IMR-90 (cell line): ENCODE data around the gene ADGRG3. TPM values are rescaled to one million over a fixed set of nuclear protein-coding genes. Genes with fewer than 3 reads are reported as not detected.

Experiments
- ATAC-seq: fragments of 200-7000 bp; cut with Tn5 transposase; 2 replicates; pipeline ENCODE4 v1.9.1; 2020; ENCODE audit warnings: low read depth, mild to moderate bottlenecking, moderate library complexity
- BruUV-seq: library from RNA; stranded (reverse); fragments of 400-500 nt; replicated peaks from 2 replicates; lab custom pipeline; 2021; lab: Mats Ljungman, UMichigan
- CTCF ChIA-PET: fragments of 300-600 bp; formaldehyde crosslinking; extraction: SDS; loops from one replicate; lab custom pipeline; 2021; ENCODE audit warnings: antibody characterized with exemption; lab: Yijun Ruan, JAX
- POLR2A ChIA-PET: fragments of 300-600 bp; sonication (Branson Sonifier 250); formaldehyde crosslinking; loops from one replicate; lab custom pipeline; 2022; ENCODE audit warnings: antibody characterized with exemption; ENCODE audit not compliant: unreplicated experiment; lab: Charles Lee
- DNase-seq: peaks from one replicate; pipeline ENCODE4 v3.0.0; 2013
- H2AFZ ChIP-seq: replicated peaks from 2 replicates; pipeline ENCODE3; 2013; ENCODE audit warnings: low read length, mild to moderate bottlenecking; ENCODE audit not compliant: poor library complexity
- H2AK5ac ChIP-seq: 2 replicates; pipeline ENCODE4 v1.6.1; 2013; ENCODE audit warnings: low read depth, low read length, inconsistent platforms
- H2AK9ac ChIP-seq: replicated peaks from 2 replicates; pipeline ENCODE3; 2013; ENCODE audit warnings: mild to moderate bottlenecking, low read depth, low read length, moderate library complexity; ENCODE audit not compliant: poor library complexity
- H2BK120ac ChIP-seq: 2 replicates; pipeline ENCODE4 v1.6.1; 2013; ENCODE audit warnings: low read depth, low read length, inconsistent platforms
- H2BK15ac ChIP-seq: 3 replicates; pipeline ENCODE4 v1.6.1; 2013; ENCODE audit warnings: low read depth, low read length, inconsistent platforms
- H2BK20ac ChIP-seq: 2 replicates; pipeline ENCODE4 v1.6.1; 2013; ENCODE audit warnings: low read depth, mild to moderate bottlenecking, inconsistent platforms, low read length, moderate library complexity
- H2BK5ac ChIP-seq: 2 replicates; pipeline ENCODE4 v1.6.1; 2013; ENCODE audit warnings: mild to moderate bottlenecking, low read depth, low read length, inconsistent platforms; ENCODE audit not compliant: poor library complexity, severe bottlenecking
- H3K14ac ChIP-seq: replicated peaks from 2 replicates; pipeline ENCODE4 v1.6.1; 2013; ENCODE audit warnings: low read depth, low read length, inconsistent platforms
- H3K18ac ChIP-seq: 2 replicates; pipeline ENCODE4 v1.6.1; 2013; ENCODE audit warnings: low read depth, low read length, control low read depth
- H3K23ac ChIP-seq: 2 replicates; pipeline ENCODE4 v1.6.1; 2013; ENCODE audit warnings: low read depth, low read length, inconsistent platforms
- H3K27ac ChIP-seq: 2 replicates; pipeline ENCODE4 v1.5.1; 2013; ENCODE audit warnings: mild to moderate bottlenecking, control low read depth, low read length; ENCODE audit not compliant: insufficient read depth
- H3K27me3 ChIP-seq: 2 replicates; pipeline ENCODE4 v1.6.1; 2013; ENCODE audit warnings: low read length; ENCODE audit not compliant: control insufficient read depth, insufficient read depth
- H3K36me3 ChIP-seq: 2 replicates; pipeline ENCODE4 v1.6.1; 2013; ENCODE audit warnings: low read length, mixed read lengths; ENCODE audit not compliant: control insufficient read depth, insufficient read depth
- H3K4ac ChIP-seq: 2 replicates; pipeline ENCODE4 v1.6.1; 2013; ENCODE audit warnings: low read depth, low read length, inconsistent platforms
- H3K4me1 ChIP-seq: 2 replicates; pipeline ENCODE4 v1.6.1; 2013; ENCODE audit warnings: low read length, mixed read lengths; ENCODE audit not compliant: control insufficient read depth, insufficient read depth
- H3K4me2 ChIP-seq: 2 replicates; pipeline ENCODE4 v1.6.1; 2013; ENCODE audit warnings: low read depth, mild to moderate bottlenecking, control low read depth, low read length, moderate library complexity
- H3K4me3 ChIP-seq: 2 replicates; pipeline ENCODE4 v1.5.1; 2013; ENCODE audit warnings: low read depth, mild to moderate bottlenecking, control low read depth, low read length, moderate library complexity; ENCODE audit not compliant: insufficient read depth
- H3K56ac ChIP-seq: 2 replicates; pipeline ENCODE4 v1.6.1; 2013; ENCODE audit warnings: low read length, inconsistent platforms; ENCODE audit not compliant: insufficient read depth; ENCODE audit errors: extremely low read depth
- H3K79me1 ChIP-seq, 2 experiments: 2 replicates each; pipeline ENCODE4 v1.6.1; 2013; ENCODE audit warnings: low read length in 2 of 2, inconsistent platforms in 1 of 2, low read depth in 1 of 2
- H3K9ac ChIP-seq: 2 replicates; pipeline ENCODE4 v1.6.1; 2013; ENCODE audit warnings: low read depth, low read length, control low read depth
- H3K9me1 ChIP-seq: 2 replicates; pipeline ENCODE4 v1.6.1; 2013; ENCODE audit warnings: low read length, inconsistent platforms; ENCODE audit not compliant: insufficient read depth
- H3K9me3 ChIP-seq: 2 replicates; pipeline ENCODE4 v1.6.1; 2013; ENCODE audit warnings: low read length; ENCODE audit not compliant: control insufficient read depth, insufficient read depth
- H4K20me1 ChIP-seq: 2 replicates; pipeline ENCODE4 v1.6.1; 2013; ENCODE audit warnings: low read length, inconsistent platforms; ENCODE audit not compliant: insufficient read depth
- H4K5ac ChIP-seq: 2 replicates; pipeline ENCODE4 v1.6.1; 2013; ENCODE audit warnings: mild to moderate bottlenecking, low read depth, low read length, control low read depth
- H4K8ac ChIP-seq, 2 experiments: 2 replicates each; pipeline ENCODE4 v1.6.1; 2013; ENCODE audit warnings: low read depth in 2 of 2, low read length in 2 of 2, control low read depth in 1 of 2, inconsistent platforms in 1 of 2
- H4K91ac ChIP-seq: 2 replicates; pipeline ENCODE4 v1.6.1; 2013; ENCODE audit warnings: low read depth, low read length, inconsistent platforms; ENCODE audit not compliant: insufficient read depth
- BHLHE40 ChIP-seq: fragments of 150-350 bp; IDR thresholded peaks from 2 replicates; pipeline ENCODE4 v1.6.1; 2016; ENCODE audit warnings: mild to moderate bottlenecking, low read depth, low read length
- CEBPB ChIP-seq: IDR thresholded peaks from 2 replicates; pipeline ENCODE4 v1.6.1; 2012; ENCODE audit warnings: low read depth, low read length, improper control_type of control experiment
- CHD1 ChIP-seq: IDR thresholded peaks from 2 replicates; pipeline ENCODE4 v1.6.1; 2012; ENCODE audit warnings: low read depth, low read length, improper control_type of control experiment
- CTCF ChIP-seq: conservative IDR thresholded peaks from 2 replicates; pipeline ENCODE4 v1.5.1; 2012; ENCODE audit warnings: mild to moderate bottlenecking, low read depth, low read length, improper control_type of control experiment
- FOS ChIP-seq: fragments of 150-350 bp; IDR thresholded peaks from 2 replicates; pipeline ENCODE4 v1.6.1; 2016; ENCODE audit warnings: low read depth, low read length
- MAFK ChIP-seq: IDR thresholded peaks from 2 replicates; pipeline ENCODE4 v1.6.1; 2012; ENCODE audit warnings: low read depth, low read length, improper control_type of control experiment
- MAZ ChIP-seq: IDR thresholded peaks from 2 replicates; pipeline ENCODE4 v1.6.1; 2012; ENCODE audit warnings: low read depth, mild to moderate bottlenecking, low read length, improper control_type of control experiment, moderate library complexity, borderline replicate concordance
- NFE2L2 ChIP-seq: fragments of 150-350 bp; IDR thresholded peaks from 2 replicates; pipeline ENCODE4 v1.6.1; 2016; ENCODE audit warnings: low read depth, mild to moderate bottlenecking, low read length
- POLR2A ChIP-seq: IDR thresholded peaks from 2 replicates; pipeline ENCODE4 v1.6.1; 2012; ENCODE audit warnings: mild to moderate bottlenecking, low read depth, low read length
- RAD21 ChIP-seq: IDR thresholded peaks from 2 replicates; pipeline ENCODE4 v1.6.1; 2012; ENCODE audit warnings: low read length, improper control_type of control experiment
- RCOR1 ChIP-seq: IDR thresholded peaks from 2 replicates; pipeline ENCODE4 v1.6.1; 2012; ENCODE audit warnings: mild to moderate bottlenecking, low read length, improper control_type of control experiment; ENCODE audit not compliant: insufficient replicate concordance
- SMC3 ChIP-seq: fragments of 150-350 bp; IDR thresholded peaks from 2 replicates; pipeline ENCODE4 v1.6.1; 2016; ENCODE audit warnings: low read depth, mild to moderate bottlenecking, antibody characterized with exemption, low read length, moderate library complexity
- USF2 ChIP-seq: fragments of 150-350 bp; IDR thresholded peaks from 2 replicates; pipeline ENCODE4 v1.6.1; 2017; ENCODE audit warnings: mild to moderate bottlenecking, antibody characterized with exemption, low read length, low read depth
- WGBS, 2 experiments: methylation state at CpG; one replicate each; pipeline versions ENCODE4 v1.1.5 to v1.1.7; 2013; ENCODE audit warnings: missing lambda C conversion rate in 2 of 2; ENCODE audit not compliant: insufficient read length in 1 of 2; ENCODE audit errors: extremely low coverage in 2 of 2; 5-methylcytosine and 5-hydroxymethylcytosine counted together
- dilution Hi-C: fragments of 300-500 bp; cut with HindIII; formaldehyde crosslinking; loops from one replicate; pipeline ENCODE4 v1.14.3; 2018; ENCODE audit warnings: low sequenced_read_pairs; ENCODE audit not compliant: unreplicated experiment
- in situ Hi-C: fragments of 300-500 bp; cut with MboI; formaldehyde crosslinking; loops from 3 replicates; pipeline ENCODE4 v1.14.3; 2019; ENCODE audit warnings: low sequenced_read_pairs, inconsistent platforms, mixed read lengths
- intact Hi-C: fragments of 100-400 bp; cut with micrococcal nuclease; formaldehyde crosslinking; loops from 2 replicates; pipeline ENCODE4 v1.10.0; 2022
- polyA plus RNA-seq, 3 experiments: library from polyadenylated mRNA; depleted of rRNA; stranded (reverse); fragments of >200 nt; gene quantifications; 2 replicates each; pipeline ENCODE4 v1.2.3, GENCODE V29; 2012; ENCODE audit warnings: low replicate concordance in 1 of 3
- total RNA-seq: library from RNA; depleted of rRNA; stranded (reverse); fragments of >200 nt; gene quantifications from 2 replicates; pipeline ENCODE4 v1.2.3, GENCODE V29; 2012

ADGRG3 gene
- total and polyA plus RNA-seq, 2 of the 4 experiments (the other 2 are of a cell fraction), result not detected

GRCh38 chr16:57627184-57627871, 40.8 kb upstream of the ADGRG3 start:
- ATAC-seq, result peak; percentile 60
- Histone ChIP-seq H3K9ac (no peak overlapping the region), H3K27me3 (no peaks in the 10 kb centered on the region), H3K18ac (peak overlapping the region; percentile 2; the same call in 1 of the 2 replicates), H3K79me1 (peaks cover 0 to 5% of the 10 kb centered on the region in 2 experiments; a peak in 1 of 4 replicates), H3K9me1 (peaks cover 9% of the 10 kb centered on the region), H3K27ac (peak overlapping the region; percentile 58; the same call in 1 of the 2 replicates), H2BK20ac (peak overlapping the region; percentile 18), H2AFZ (peak overlapping the region; percentile 77), H2AK5ac (peak overlapping the region; percentile 94), H2AK9ac (peak overlapping the region; percentile 66), H3K9me3 (no peaks in the 10 kb centered on the region), H3K56ac (no peak overlapping the region), H3K36me3 (no peaks in the 10 kb centered on the region), H3K4me2 (no peak overlapping the region), H2BK120ac (peak overlapping the region; percentile 82), H2BK15ac (0 out of 3 replicates have a peak overlapping the region, but pooled peaks have one; percentile 8), H3K23ac (0 out of 2 replicates have a peak overlapping the region, but pooled peaks have one; percentile 29), H3K4me3 (no peak overlapping the region), H3K4ac (peak overlapping the region; percentile 70), H3K4me1 (peaks cover 29% of the 10 kb centered on the region), H4K91ac (peak overlapping the region; percentile 56), H3K14ac (no peak overlapping the region), H2BK5ac (peak overlapping the region; percentile 3), H4K5ac (no peak overlapping the region), H4K8ac (peak overlapping the region in 1 of 2 experiments; percentile 66; a peak in 1 of 4 replicates), H4K20me1 (no peaks in the 10 kb centered on the region; the same call in 1 of the 2 replicates)
- POLR2A ChIA-PET, result no interaction called here
- intact Hi-C loops, result loop anchor here (1.0 kb wide), 1 partner anchor 16 kb away; no protein-coding TSS in a partner anchor
- CTCF ChIA-PET, result interaction anchor here (0.8 to 2.3 kb wide), 4 partner anchors 9 to 109 kb away, joined by 3 to 8 read pairs (median 4); no protein-coding TSS in a partner anchor
- peak; percentile 65 for TF ChIP-seq RCOR1
- no peak for TF ChIP-seq CEBPB
- TF ChIP-seq MAFK, result 0 out of 2 replicates have a peak, but pooled peaks have one; percentile 5
- TF ChIP-seq SMC3, result peak; percentile 29; the same call in 1 of the 2 replicates
- peak; percentile 42 for TF ChIP-seq BHLHE40
- no peak for TF ChIP-seq CHD1
- TF ChIP-seq NFE2L2, result no peak
- TF ChIP-seq MAZ, result peak; percentile 14; the same call in 1 of the 2 replicates
- TF ChIP-seq USF2, result no peak
- peak; percentile 41 for TF ChIP-seq RAD21
- TF ChIP-seq POLR2A, result peak; percentile 21; the same call in 1 of the 2 replicates
- peak; percentile 54 for TF ChIP-seq CTCF
- TF ChIP-seq FOS, result 0 out of 2 replicates have a peak, but pooled peaks have one; percentile 22
- dilution Hi-C loops, result no loop called here
- in situ Hi-C loops, result no loop called here
- peak; percentile 85 for DNase-seq
- WGBS, 2 experiments, result 100% methylated on average over 1 of the region's 15 CpGs; no CpG with 5 or more reads in 1 of the 2 experiments
- BruUV-seq, result no TSS peak
